GM19099 (cell line): ENCODE results near the gene RNPS1.
A peak's percentile ranks its signal among the peaks of the same experiment; 100 is the strongest.

Experiments used
- POLR2A ChIP-seq: IDR thresholded peaks from 3 replicates; pipeline ENCODE4 v1.6.1; 2011; ENCODE audit warnings: low read depth; ENCODE audit not compliant: insufficient read length; ENCODE audit errors: extremely low read depth

Gene RNPS1

GRCh38 chr16:2275476-2276367 lies 7.8 kb upstream of the RNPS1 start:
- TF ChIP-seq POLR2A = no peak

DNA sequence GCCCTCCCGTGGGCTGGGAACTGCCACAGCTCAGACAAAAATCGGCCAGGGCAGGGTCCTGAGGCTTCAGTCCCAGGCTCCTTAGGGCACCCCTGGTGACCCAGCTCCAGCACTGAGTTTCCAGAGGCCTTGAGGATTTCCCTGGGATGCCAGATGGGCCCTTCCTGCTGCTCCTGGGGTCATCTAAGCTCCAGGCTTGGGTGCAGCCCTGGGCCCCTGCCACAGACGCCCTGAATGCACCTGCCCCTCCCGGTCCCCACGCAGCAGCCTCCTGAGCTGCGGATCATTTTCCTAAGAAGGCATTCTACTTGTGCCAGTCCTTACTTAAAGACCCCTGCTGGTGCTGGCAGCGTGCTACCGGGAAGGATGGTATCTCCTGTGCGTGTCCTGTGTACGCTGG lies 6.0 kb upstream of the RNPS1 start:
- no peak for TF ChIP-seq POLR2A

DNA sequence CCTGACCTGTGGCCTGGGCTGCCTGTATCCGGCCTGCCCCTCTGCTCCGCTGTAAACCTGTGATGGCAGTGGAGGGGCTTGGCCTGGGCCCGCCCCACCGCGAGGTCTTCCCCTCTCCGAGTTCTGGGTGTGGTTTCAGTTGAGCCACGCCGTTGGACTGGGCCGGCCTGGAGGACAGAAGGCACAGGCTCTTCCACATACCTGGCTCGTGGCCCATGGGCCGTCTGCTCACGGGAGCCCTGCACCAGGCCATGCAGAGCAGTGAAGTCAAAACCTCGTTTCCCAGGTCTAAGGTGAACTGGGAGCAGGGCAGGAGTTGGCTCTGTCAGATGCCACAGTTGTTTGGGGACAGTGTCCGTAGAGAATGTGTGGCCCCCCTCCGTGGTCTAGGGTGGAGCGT lies 5.6 kb upstream of the RNPS1 start:
- no peak for TF ChIP-seq POLR2A

DNA sequence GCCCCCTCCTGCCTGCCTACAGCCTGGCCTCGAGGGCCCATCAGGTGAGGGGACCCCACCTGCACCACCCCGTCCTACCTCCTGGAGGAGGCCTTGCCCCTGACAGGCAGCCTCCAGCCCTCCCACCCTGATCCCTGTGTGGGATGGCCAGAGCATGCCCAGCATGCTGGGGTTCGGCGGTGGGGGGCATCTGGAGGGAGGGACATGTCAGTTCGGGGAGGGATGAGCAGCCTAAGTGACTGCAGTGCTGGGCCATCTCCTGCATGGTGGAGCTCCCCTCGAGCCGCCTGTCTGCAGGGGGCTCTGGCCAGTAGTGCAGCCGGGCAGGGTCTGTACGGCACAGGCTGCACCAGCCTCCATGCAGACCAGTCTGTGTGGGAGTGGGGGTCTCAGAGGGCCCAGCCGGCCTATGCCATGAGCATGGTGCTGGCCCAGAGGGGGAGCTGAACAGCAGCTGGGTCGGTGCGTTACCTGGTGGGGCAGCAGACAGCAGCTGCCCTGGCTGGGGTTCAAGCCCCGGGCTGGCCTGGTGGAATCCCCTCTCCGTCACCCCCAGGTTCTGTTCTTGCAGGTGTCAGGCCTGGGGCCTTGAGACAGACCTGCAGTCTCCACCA lies 4.0 kb upstream of the RNPS1 start:
- no peak for TF ChIP-seq POLR2A

- TF ChIP-seq POLR2A = no peak
Measured at GRCh38 chr16:2270588-2271470, 2.9 kb upstream of the RNPS1 start.

GRCh38 chr16:2270070-2270462 lies 2.1 kb upstream of the RNPS1 start:
- TF ChIP-seq POLR2A = no peak

GRCh38 chr16:2260250-2260649 lies 7.7 kb downstream of the RNPS1 start:
- no peak for TF ChIP-seq POLR2A

- TF ChIP-seq POLR2A = no peak
Measured at GRCh38 chr16:2257726-2258125, 10.2 kb downstream of the RNPS1 start.

DNA sequence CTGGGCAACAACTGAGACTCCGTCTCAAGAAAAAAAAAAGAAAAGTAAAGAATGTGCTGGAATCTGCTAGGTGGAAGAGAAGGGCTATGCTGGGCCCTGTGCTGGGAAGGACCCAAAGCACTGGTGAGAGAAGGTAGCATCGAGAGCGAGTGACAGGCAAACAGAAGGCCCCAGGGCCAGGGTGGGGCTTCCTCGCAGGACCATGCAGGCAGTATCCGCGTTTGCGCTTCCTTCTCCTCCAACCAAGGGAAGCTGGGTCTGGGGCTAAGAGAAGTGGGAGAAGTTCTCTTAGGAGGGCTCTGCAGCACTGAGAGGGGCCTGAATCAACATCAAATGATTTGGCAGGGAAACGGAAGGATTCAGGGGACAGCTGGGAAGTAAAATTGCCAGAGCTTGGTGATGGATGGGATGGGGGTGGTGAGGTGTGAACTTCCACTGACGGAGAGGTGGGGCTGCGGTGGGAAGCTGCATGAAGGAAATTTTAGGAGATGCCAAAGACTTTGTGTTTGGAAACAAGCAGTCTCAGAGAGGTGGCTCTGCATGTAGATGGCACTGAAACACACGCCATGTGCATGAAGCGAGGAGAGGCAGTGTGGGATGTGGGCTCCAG lies 11.3 kb downstream of the RNPS1 start:
- TF ChIP-seq POLR2A = no peak

GRCh38 chr16:2253293-2253692 lies 14.6 kb downstream of the RNPS1 start:
- TF ChIP-seq POLR2A = no peak

- no peak for TF ChIP-seq POLR2A
Measured at GRCh38 chr16:2252806-2253148, 15.1 kb downstream of the RNPS1 start.

- TF ChIP-seq POLR2A = peak; percentile 92
Measured at GRCh38 chr16:2251296-2252111, 16.4 kb downstream of the RNPS1 start, which contains the start of gene ECI1. Gene ECI1 (minus strand): TSS chr16:2251587. CDS start chr16:2251566, 21 bp downstream.

GRCh38 chr16:2250652-2251295 lies 17.2 kb downstream of the RNPS1 start:
- TF ChIP-seq POLR2A = no peak
